ENCODE data around the gene ITPKB. TPM values are rescaled to one million over a fixed set of nuclear protein-coding genes. Genes with fewer than 3 reads are reported as not detected.

The ITPKB gene
- total and polyA plus RNA-seq, 2 of the 13 experiments (the other 11 are each of a cell fraction or from before 2014, with no cell fraction given): not detected

DNA sequence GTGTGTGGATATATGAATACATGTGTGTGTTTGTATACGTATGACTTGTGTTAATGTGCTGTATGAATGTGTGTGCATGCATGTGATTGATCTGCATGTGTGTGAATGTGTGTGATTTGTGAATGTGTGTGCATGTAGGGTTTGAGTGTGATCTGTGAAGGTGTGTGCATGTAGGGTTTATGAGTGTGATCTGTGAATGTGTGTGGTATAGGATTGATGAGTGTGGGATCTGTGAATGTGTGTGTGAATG, 102.3 kb downstream of the ITPKB start (continued):
- TF ChIP-seq, protein P1, sequence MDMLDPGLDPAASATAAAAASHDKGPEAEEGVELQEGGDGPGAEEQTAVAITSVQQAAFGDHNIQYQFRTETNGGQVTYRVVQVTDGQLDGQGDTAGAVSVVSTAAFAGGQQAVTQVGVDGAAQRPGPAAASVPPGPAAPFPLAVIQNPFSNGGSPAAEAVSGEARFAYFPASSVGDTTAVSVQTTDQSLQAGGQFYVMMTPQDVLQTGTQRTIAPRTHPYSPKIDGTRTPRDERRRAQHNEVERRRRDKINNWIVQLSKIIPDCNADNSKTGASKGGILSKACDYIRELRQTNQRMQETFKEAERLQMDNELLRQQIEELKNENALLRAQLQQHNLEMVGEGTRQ (IDR thresholded peaks at IDR 0.05; ENCODE audit: low read depth, low read length): no peak
- TF ChIP-seq, protein P1 (CRISPR knock-in tag; IDR thresholded peaks at IDR 0.05; ENCODE audit: borderline replicate concordance): no peak
- TF ChIP-seq TBX2 (CRISPR knock-in tag; IDR thresholded peaks at IDR 0.05; ENCODE audit: borderline replicate concordance) (no peak), PAWR (CRISPR knock-in tag; IDR thresholded peaks at IDR 0.05; ENCODE audit: borderline replicate concordance) (no peak)

DNA sequence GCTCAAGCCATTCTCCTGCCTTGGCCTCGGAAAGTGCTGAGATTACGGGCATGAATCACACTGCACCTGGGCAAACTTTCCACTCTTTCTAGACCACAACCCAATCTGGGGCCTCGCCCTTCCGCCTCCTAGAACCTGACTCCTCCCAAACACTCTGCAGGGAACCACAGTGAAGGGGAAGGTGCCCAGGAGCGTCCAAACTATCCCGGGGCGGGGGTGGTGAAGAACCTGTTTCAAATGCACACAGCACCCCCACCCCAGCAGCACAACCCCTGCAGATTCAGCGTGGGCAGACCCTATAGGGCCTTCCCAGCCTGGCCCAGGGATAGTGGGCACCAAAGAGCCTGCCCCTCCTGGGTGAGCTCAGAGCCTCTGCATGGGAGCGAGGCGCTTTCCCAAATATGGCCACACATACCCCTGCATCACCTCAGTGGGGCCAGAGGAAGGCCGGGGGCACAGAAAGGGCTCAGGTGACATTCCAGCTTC, 103.6 kb downstream of the ITPKB start:
- intact Hi-C loops (cut with micrococcal nuclease; ENCODE audit: unreplicated experiment) (loop anchor here (2.0 to 10.0 kb wide), 2 partner anchors 29 to 799 kb away; no protein-coding TSS in a partner anchor), in situ Hi-C loops (cut with HindIII; ENCODE audit: extremely low pct_ligation_motif_present, low pct_unique_long_range_greater_than_20kb) (loop anchor here (10.0 kb wide), 1 partner anchor 799 kb away; no protein-coding TSS in a partner anchor)
- no peak overlapping the region for H3K4me3 ChIP-seq (replicated peaks in 1 of 3; ENCODE audit: insufficient read depth in 1 of 3, low read depth in 2 of 3, low read length in 3 of 3)
- no peaks in the 10 kb centered on the region for H3K4me1 ChIP-seq (ENCODE audit: insufficient read depth, low read length)
- H3K4me2 ChIP-seq (ENCODE audit: low read depth, low read length): no peak overlapping the region
- ChIA-PET CTCF (ENCODE audit: low intra/inter-chr PET ratio, low total read pairs) (interaction anchor here (2.1 kb wide), 1 partner anchor 192 kb away, joined by 20 read pairs; no protein-coding TSS in a partner anchor), POLR2A (no interaction called here)
- H4K20me1 ChIP-seq (ENCODE audit: insufficient read depth, low read length): no peaks in the 10 kb centered on the region
- FAIRE-seq (no peak), DNase-seq (ENCODE audit: low spot score) (no peak), ATAC-seq (no peak)
- no peaks in the 10 kb centered on the region for H3K36me3 ChIP-seq (replicated peaks in 1 of 2; ENCODE audit: control insufficient read depth in 1 of 2, insufficient read depth in 2 of 2, low read length in 2 of 2)
- no TSS peak for BruUV-seq (replicated peaks)
- peaks cover 1 to 60% of the 10 kb centered on the region in 2 experiments; a peak in 4 of 5 replicates for H3K27me3 ChIP-seq (ENCODE audit: control insufficient read depth in 1 of 2, insufficient read depth in 2 of 2, low read length in 2 of 2)
- no peak overlapping the region for H2AFZ ChIP-seq (ENCODE audit: low read length)
- H3K9ac ChIP-seq (ENCODE audit: insufficient read depth, low read depth, low read length): no peak overlapping the region
- H3K9me3 ChIP-seq (ENCODE audit: low read length): no peaks in the 10 kb centered on the region
- H3K79me2 ChIP-seq (ENCODE audit: insufficient read depth, low read length): no peaks in the 10 kb centered on the region
- H3K27ac ChIP-seq (ENCODE audit: extremely low read length, insufficient read depth, low read length): no peak overlapping the region
- 20% methylated on average over 8 of the region's 11 CpGs for WGBS (ENCODE audit: low lambda C conversion rate)
- no peak for TF ChIP-seq ZBTB21 (CRISPR knock-in tag; IDR thresholded peaks at IDR 0.05)
- TF ChIP-seq ZNF510 (CRISPR knock-in tag; IDR thresholded peaks at IDR 0.05; ENCODE audit: low read depth): no peak
- no peak for TF ChIP-seq FOXK1 (CRISPR knock-in tag; IDR thresholded peaks at IDR 0.05; ENCODE audit: borderline replicate concordance, low read depth)
- TF ChIP-seq, protein P2, sequence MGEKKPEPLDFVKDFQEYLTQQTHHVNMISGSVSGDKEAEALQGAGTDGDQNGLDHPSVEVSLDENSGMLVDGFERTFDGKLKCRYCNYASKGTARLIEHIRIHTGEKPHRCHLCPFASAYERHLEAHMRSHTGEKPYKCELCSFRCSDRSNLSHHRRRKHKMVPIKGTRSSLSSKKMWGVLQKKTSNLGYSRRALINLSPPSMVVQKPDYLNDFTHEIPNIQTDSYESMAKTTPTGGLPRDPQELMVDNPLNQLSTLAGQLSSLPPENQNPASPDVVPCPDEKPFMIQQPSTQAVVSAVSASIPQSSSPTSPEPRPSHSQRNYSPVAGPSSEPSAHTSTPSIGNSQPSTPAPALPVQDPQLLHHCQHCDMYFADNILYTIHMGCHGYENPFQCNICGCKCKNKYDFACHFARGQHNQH (CRISPR knock-in tag; IDR thresholded peaks at IDR 0.05): no peak
- no peak for TF ChIP-seq MIER3 (CRISPR knock-in tag; IDR thresholded peaks at IDR 0.05; ENCODE audit: borderline replicate concordance)
- no peak for TF ChIP-seq ZNF431 (CRISPR knock-in tag; IDR thresholded peaks at IDR 0.05; ENCODE audit: borderline replicate concordance, low read depth)
- no peak for TF ChIP-seq ZNF773 (CRISPR knock-in tag; IDR thresholded peaks at IDR 0.05; ENCODE audit: borderline replicate concordance)
- TF ChIP-seq CENPT (CRISPR knock-in tag; IDR thresholded peaks at IDR 0.05; ENCODE audit: low read depth): no peak
- TF ChIP-seq STAG1 (CRISPR knock-in tag; IDR thresholded peaks at IDR 0.05): no peak
- TF ChIP-seq SKI (IDR thresholded peaks at IDR 0.05; ENCODE audit: partially characterized antibody): no peak
- TF ChIP-seq HNRNPL (IDR thresholded peaks at IDR 0.05; ENCODE audit: low read depth, low read length): no peak
- no peak for TF ChIP-seq ZNF207 (IDR thresholded peaks at IDR 0.05; ENCODE audit: borderline replicate concordance)
- TF ChIP-seq, protein P3, sequence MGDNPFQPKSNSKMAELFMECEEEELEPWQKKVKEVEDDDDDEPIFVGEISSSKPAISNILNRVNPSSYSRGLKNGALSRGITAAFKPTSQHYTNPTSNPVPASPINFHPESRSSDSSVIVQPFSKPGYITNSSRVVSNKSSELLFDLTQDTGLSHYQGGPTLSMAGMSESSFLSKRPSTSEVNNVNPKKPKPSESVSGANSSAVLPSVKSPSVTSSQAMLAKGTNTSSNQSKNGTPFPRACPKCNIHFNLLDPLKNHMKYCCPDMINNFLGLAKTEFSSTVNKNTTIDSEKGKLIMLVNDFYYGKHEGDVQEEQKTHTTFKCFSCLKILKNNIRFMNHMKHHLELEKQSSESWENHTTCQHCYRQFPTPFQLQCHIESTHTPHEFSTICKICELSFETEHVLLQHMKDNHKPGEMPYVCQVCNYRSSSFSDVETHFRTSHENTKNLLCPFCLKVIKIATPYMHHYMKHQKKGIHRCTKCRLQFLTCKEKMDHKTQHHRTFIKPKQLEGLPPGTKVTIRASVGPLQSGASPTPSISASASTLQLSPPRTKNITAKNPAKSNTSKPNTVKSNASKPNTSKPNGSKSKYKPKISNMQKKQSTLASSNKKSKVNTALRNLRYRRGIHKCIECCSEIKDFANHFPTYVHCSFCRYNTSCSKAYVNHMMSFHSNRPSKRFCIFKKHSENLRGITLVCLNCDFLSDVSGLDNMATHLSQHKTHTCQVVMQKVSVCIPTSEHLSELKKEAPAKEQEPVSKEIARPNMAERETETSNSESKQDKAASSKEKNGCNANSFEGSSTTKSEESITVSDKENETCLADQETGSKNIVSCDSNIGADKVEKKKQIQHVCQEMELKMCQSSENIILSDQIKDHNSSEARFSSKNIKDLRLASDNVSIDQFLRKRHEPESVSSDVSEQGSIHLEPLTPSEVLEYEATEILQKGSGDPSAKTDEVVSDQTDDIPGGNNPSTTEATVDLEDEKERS (CRISPR knock-in tag; IDR thresholded peaks at IDR 0.05): no peak
- TF ChIP-seq KDM5B (CRISPR knock-in tag; IDR thresholded peaks at IDR 0.05; ENCODE audit: borderline replicate concordance): no peak
